Measurements from ENCODE around the gene SLC35E1. TPM values are rescaled to one million over a fixed set of nuclear protein-coding genes. Genes with fewer than 3 reads are reported as not detected.

SLC35E1 gene
- total and polyA plus RNA-seq, 2 of the 13 experiments (the other 11 are each of a cell fraction or from before 2014, with no cell fraction given) = 21.2 to 46.5 TPM

- Histone ChIP-seq H3K4me1 (ENCODE audit: insufficient read depth, low read length) (peaks cover 22% of the 10 kb centered on the region), H3K27me3 (ENCODE audit: control insufficient read depth in 1 of 2, insufficient read depth in 2 of 2, low read length in 2 of 2) (no peaks in the 10 kb centered on the region), H4K20me1 (ENCODE audit: insufficient read depth, low read length) (peaks cover 22% of the 10 kb centered on the region), H3K9ac (ENCODE audit: insufficient read depth, low read depth, low read length) (no peak overlapping the region), H3K27ac (ENCODE audit: extremely low read length, insufficient read depth, low read length) (no peak overlapping the region), H2AFZ (ENCODE audit: low read length) (no peak overlapping the region), H3K4me3 (replicated peaks in 1 of 3; ENCODE audit: insufficient read depth in 1 of 3, low read depth in 2 of 3, low read length in 3 of 3) (no peak overlapping the region), H3K36me3 (replicated peaks in 1 of 2; ENCODE audit: control insufficient read depth in 1 of 2, insufficient read depth in 2 of 2, low read length in 2 of 2) (peaks cover 0 to 4% of the 10 kb centered on the region in 2 experiments; a peak in 1 of 5 replicates), H3K4me2 (ENCODE audit: low read depth, low read length) (no peak overlapping the region), H3K9me3 (ENCODE audit: low read length) (no peaks in the 10 kb centered on the region), H3K79me2 (ENCODE audit: insufficient read depth, low read length) (peaks cover 90% of the 10 kb centered on the region)
- WGBS (ENCODE audit: low lambda C conversion rate) = 88% methylated on average over 3 of the region's 5 CpGs
- ChIA-PET POLR2A (no interaction called here), CTCF (ENCODE audit: low intra/inter-chr PET ratio, low total read pairs) (no interaction called here)
- no TSS peak for BruUV-seq (replicated peaks)
- ATAC-seq (no peak), FAIRE-seq (no peak), DNase-seq (ENCODE audit: low spot score) (no peak)
- TF ChIP-seq NKX3-1 (CRISPR knock-in tag; IDR thresholded peaks at IDR 0.05) (no peak), MZF1 (CRISPR knock-in tag; IDR thresholded peaks at IDR 0.05; ENCODE audit: borderline replicate concordance) (no peak), POLR2AphosphoS2 (IDR thresholded peaks at IDR 0.05; ENCODE audit: low read depth, low read length) (no peak), ZNF775 (CRISPR knock-in tag; IDR thresholded peaks at IDR 0.05; ENCODE audit: borderline replicate concordance) (no peak), ZMYM3 (CRISPR knock-in tag; IDR thresholded peaks at IDR 0.05) (no peak), ZNF20 (CRISPR knock-in tag; IDR thresholded peaks at IDR 0.05) (no peak), CSRNP2 (CRISPR knock-in tag; conservative IDR thresholded peaks at IDR 0.05; ENCODE audit: low read depth) (no peak), ZNF563 (CRISPR knock-in tag; IDR thresholded peaks at IDR 0.05) (no peak), CREBL2 (CRISPR knock-in tag; IDR thresholded peaks at IDR 0.05; ENCODE audit: borderline replicate concordance) (no peak), EHMT2 (IDR thresholded peaks at IDR 0.05; ENCODE audit: borderline replicate concordance, low read depth, low read length) (no peak), TCF7L2 (IDR thresholded peaks at IDR 0.05; ENCODE audit: low read depth, low read length) (no peak), SCMH1 (CRISPR knock-in tag; IDR thresholded peaks at IDR 0.05; ENCODE audit: borderline replicate concordance) (no peak), ZNF768 (CRISPR knock-in tag; IDR thresholded peaks at IDR 0.05) (no peak)
- intact Hi-C loops (cut with micrococcal nuclease; ENCODE audit: unreplicated experiment) = no loop called here
- in situ Hi-C loops (cut with HindIII; ENCODE audit: extremely low pct_ligation_motif_present, low pct_unique_long_range_greater_than_20kb) = no loop called here
These were observed 22.5 kb upstream of the SLC35E1 start for GRCh38 chr19:16594681-16595091.

Measured in HepG2 (cell line).